RKO (cell line): ENCODE data around the gene RASGEF1C.

ENCODE experiments used
- DNase-seq: peaks from one replicate; pipeline ENCODE4 v3.0.0-alpha.2; 2016; ENCODE audit warnings: low spot score

Gene RASGEF1C

DNA sequence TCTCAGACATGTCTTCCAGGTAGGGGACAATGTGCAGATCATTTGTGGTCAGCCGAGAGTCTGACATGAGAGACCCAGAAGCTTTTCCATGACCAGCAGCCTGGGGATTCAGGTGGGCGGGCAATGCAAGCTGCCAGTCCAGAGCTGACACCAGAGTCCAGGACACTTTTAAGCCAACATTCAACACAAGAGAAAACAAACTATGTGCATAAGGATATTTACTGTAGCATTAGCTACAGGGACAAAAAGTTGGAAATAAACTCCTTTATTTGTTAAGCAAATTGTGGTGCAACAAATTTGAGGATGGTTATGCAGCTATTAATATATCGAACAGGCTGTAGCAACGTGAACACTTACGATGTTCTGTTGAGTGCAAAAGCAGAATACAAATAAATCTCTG lies 127.5 kb downstream of the RASGEF1C start:
- DNase-seq = no peak

DNA sequence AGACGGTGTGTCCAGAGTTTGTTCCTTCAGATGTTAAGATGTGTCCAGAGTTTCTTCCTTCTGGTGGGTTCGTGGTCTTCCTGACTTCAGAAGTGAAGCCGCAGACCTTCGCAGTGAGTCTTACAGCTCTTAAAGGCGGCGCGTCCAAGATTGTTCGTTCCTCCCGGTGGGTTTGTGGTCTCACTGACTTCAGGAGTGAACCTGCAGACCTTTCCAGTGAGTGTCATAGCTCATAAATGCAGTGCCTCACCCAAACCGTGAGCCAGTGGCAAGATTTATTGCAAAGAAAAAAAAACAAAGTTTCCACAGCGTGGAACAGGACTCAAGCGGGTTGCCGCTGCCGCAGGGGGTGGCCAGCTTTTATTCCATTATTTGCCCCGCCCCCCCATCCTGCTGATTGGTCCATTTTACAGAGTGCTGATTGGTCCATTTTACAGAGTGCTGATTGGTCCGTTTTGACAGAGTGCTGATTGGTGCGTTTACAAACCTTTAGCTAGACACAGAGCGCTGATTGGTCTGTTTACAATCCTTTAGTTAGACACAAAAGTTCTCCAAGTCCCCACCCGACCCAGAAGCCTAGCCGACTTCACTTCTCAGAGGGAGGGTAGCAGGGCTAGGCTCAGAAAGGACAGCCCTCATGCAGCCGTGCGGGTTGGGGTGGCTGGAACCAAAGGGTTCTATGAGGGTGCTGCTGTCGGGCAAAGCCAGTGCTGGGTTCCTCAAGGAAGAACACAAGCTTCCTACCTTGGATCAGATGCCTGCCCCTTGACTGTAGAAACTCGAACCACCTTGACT lies 128.3 kb downstream of the RASGEF1C start:
- no peak for DNase-seq

DNA sequence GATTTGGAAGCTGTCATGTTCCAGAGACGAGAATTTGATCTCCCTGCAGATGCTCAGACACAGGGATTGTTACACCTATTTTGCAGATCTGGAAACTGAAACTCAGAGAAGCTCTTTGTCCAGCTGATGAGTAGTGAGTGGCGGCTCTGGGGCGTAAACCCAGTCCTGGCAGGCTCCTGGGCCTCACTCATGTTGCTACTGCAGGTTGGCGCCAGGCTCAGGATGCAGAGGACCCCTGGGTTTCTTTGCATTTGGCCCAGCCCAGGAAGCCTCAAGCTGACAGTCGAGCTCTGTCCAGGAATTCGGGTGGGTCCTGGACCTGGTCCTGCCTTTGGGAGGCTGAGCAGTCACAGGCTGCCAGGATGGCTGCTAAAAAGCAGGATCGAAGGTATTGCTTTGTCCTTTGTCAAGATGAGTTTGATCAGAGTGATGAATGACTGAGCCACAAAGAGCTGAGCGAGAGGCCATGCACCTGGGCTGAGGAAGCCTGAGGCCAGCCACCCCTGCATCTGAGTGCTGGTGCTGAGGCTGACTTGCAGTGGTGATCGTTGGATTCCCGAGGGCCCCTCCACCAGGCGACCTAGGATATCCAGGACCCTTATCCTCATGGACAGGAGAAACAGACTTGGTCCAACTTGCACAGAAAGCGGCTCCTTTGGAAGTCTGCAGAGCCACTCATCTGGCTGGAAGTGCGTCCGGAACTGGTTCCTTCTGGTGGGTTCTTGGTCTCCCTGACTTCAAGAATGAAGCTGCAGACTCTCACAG lies 129.1 kb downstream of the RASGEF1C start:
- no peak for DNase-seq

- DNase-seq = no peak
Observed at GRCh38 chr5:180078348-180078747, 130.7 kb downstream of the RASGEF1C start.

GRCh38 chr5:180077594-180078284 lies 131.3 kb downstream of the RASGEF1C start:
- DNase-seq = no peak

- no peak for DNase-seq
Observed at GRCh38 chr5:180075703-180076102, 133.3 kb downstream of the RASGEF1C start.

GRCh38 chr5:180074462-180074861 lies 134.5 kb downstream of the RASGEF1C start:
- no peak for DNase-seq

GRCh38 chr5:180072556-180072955 lies 136.5 kb downstream of the RASGEF1C start:
- DNase-seq = no peak

DNA sequence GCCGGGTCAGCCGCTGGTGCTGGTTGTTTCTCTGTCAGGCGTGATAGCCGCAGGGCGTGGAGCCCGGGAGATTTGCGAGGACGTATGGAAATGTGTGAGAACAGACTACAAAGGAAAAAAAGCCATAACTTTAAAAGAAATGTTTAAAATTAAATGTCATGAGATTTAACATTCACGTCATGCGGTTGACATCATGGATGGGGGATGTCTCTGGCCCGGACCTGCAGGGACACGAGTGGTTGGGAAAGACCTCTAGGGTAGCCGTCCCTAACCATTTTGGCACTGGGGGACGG lies 136.8 kb downstream of the RASGEF1C start:
- no peak for DNase-seq

DNA sequence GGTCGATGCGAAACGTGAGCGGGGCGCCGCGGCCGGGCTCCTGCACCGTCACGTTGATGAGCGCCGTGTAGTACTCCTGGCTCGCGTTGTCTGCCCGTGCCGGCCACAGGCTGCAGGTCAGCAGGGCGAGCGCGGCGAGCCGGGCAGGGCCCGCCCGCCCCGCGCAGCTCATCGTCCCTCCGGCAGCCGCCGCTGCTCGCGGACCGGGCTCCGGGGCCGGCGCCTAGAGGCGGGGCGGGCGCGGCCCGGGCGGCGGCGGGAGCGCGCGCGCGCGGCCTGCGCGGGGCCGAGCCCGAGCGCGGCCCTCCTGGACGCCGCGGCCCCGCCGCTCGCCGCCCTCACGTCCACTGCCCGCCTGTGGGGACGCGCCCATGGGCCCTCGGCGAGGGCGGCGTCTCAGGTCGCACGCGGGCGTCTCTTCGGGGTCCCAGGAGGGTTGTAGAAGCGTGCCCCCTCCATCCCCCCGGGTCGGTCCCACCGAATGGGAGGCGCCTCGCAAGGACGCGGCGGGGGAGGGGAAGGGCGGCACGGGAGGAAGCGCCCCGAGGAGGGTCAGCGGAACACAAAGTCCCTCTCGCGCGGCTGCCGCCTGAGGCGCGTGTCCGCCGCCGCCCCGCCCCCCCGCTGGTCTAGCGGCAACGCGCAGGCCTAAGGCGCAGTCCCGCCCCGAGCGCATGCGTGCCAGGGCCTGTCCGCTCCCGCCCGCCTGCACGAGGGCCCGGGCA lies 137.3 kb downstream of the RASGEF1C start, which contains the start of gene RNF130:
RNF130 (minus strand) TSS at position 229 of the 725 bp plus-strand sequence; CDS start at position 172, 57 bp downstream.
- peak; percentile 93 for DNase-seq

DNA sequence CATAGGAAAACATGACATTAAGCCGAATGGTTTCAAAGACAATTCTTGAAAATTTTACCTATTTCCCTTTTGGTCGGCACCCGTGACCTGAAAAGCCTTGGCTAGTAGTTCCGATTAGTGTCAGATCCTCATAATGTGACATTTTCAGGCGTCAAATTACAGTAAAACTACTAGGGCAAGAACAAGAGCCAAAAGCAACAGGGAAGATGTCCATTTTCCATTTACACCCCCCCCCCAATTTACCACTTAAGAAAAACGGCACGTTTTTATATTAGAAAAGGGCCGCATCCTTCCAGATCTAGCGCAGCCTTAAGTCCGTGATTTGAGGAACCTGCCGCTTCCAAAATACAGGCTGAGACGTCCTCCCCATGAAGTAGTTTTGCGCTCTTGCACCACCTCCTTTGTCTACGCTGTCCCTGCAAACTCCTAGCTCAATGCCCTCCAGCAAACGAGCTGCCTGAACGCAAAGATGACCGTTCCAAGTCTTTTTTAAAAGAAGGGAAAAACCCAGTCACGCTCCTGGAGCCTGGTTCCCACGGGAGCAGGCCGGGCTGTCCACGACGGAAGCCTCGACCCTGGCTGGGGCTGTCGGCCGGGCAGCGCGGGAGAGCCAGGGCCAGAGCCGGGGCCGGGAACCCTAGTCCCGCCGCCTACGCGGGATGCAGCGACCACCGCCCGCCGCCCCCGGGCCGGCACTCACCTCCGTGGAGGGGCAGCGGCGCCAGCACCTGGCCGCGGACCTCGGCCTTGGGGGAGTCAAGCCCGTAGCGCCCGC lies 138.1 kb downstream of the RASGEF1C start:
- DNase-seq = peak; percentile 64

DNA sequence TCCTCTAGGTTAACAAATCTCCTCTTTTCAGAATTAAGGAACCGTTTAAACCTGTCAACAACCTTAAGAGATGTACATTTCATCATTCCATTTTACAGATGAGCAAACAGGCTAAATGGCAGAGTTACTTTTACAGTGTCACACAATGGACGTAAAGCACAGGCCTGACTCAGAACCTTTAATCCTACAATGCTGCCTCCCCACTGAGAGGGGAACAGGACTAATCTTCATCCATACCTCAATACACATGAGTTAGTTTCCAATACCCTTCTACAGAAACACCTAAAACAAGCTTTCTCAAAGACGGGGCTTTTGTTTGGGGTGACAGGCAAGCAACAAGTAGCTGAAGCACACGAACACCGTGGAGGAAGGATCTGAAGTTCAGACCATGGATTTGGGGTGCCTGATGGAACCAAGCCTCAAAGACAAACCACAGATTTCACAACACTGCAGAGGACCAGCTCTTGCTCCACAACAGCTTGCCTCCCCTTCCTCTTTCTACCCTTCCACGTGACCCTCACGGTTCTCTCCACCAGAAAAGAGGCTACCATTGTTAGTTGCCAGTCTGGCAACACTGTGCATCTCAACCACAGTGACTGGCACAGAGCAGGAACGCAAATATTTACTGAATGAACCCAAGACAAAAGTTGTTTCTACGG lies 139.3 kb downstream of the RASGEF1C start:
- peak; percentile 32 for DNase-seq

GRCh38 chr5:180068519-180069090 lies 140.4 kb downstream of the RASGEF1C start:
- no peak for DNase-seq

- DNase-seq = no peak
Observed at GRCh38 chr5:180067986-180068385, 141.0 kb downstream of the RASGEF1C start.

DNA sequence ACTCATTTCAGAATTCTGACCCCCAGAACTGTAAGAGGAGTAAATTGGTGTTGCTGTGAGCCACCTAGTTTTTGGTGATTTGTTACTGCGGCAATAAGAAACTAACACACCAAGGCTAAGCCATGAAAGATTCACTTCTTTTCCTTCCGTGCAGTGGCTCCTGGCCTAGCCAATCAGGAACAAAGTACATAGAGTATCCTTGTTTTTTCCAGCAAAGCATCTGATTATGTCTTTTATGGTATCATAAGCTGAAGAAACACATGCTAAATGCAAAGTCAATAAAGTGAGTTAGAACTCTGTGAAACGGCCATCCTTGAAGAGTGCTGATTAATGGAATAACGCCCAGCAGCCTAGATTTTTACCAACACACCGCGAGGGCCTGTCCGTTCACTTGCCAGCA lies 148.8 kb downstream of the RASGEF1C start:
- DNase-seq = no peak

- no peak for DNase-seq
Observed at GRCh38 chr5:180059326-180059725, 149.7 kb downstream of the RASGEF1C start.

DNA sequence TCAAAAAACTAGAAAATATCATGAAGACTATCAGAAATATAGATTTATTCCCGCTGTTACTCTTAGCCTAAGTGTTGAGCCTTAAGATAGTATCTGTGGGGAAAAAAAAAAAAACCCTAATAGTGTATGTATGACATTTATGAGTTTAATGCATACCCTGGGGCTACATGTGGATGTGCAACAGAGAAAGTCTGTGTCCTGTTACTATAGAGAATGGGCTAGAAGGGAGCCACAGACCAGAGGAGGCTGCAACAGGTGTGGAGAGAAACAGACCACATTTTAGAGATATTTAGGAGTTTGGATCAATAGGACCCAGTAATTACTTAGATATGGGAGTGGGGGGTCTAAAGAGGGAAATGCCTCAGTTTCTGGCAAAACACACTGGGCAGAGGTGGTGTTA lies 152.9 kb downstream of the RASGEF1C start:
- DNase-seq = no peak

DNA sequence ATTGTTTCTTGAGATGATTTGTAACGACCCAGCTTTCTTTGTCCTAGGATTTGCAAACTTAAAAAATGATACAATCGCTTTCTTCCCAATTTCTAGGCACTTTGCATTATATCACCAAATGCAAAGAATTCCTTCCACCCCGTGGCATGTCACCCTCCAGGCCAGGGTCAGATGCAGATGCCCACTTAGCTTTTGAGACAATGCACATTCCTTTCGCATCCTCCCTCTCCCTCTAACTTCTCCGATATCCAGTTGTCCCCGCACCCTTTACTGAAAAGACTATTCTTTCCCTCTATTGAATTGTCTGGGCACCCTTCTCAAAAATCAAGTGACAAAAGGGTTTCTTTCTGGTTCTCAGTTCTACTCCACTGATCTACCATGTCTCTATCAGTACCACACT lies 154.8 kb downstream of the RASGEF1C start:
- DNase-seq = no peak

DNA sequence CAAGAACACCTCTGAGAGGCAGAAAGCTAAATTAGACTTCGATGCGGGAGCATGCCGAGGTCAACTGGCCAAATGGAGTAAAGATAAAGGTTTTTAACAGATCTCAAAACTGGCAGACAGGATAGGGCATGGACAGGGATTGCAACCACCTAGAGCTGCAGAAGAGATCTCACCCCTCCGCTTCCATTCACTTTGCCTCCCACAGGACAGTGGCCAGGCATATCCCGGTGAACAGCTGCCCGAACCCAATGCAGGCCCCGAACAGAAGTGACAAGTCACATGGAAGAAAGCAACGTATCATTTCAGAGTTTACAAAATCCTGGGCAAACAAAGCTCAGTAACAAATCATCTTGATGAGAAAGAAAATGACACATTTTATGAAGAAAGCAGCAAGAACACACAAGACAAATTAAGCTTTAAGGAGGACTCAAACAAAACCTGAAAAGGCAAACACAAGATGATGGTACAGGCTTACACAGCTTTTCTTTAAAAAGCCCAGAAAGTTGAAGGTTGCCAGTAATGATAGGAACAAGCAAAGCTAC lies 155.9 kb downstream of the RASGEF1C start:
- no peak for DNase-seq

DNA sequence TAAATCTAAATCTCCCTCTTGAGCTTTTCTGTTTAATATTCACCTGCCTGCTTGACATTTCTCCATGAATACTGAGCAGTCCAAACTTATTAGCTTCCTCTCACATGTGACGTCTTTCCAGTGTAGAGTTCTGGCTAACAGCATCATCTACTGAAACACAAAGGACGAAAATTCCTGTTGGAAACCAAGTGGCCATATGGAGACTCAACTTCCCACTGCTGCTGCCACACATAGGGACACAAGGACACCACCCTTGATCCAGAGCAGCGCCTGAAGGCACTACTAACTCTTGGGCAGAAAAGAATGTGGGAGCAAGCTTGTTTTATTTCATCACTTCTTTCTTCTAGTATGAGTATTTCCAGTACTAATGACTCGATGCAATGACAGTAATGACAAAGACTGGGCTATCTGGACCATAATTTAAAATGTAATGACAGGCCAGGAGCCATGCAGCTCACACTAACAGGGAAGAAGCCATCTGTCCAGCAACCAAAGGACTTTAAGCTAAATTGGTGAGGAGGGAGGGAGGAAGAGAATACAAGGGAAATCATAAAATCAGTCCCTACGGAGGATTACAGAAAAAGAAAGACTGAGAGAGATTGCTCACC lies 156.7 kb downstream of the RASGEF1C start:
- DNase-seq = no peak
